ENCODE results near the gene DDX31.

Gene DDX31

GRCh38 chr9:132556714-132557113 is 113.1 kb downstream of the DDX31 start:
- H3K4me2 ChIP-seq (ENCODE audit: low read length) = no peak overlapping the region
- peaks cover 7% of the 10 kb centered on the region for H3K27me3 ChIP-seq (ENCODE audit: control insufficient read depth, low read length)
- H3K9me3 ChIP-seq (ENCODE audit: control insufficient read depth, insufficient read depth, low read length) = peaks cover 7% of the 10 kb centered on the region; the same call in 1 of the 2 replicates
- H3K27ac ChIP-seq (ENCODE audit: low read depth, low read length) = no peak overlapping the region
- peaks cover 14% of the 10 kb centered on the region for H3K4me1 ChIP-seq (ENCODE audit: control insufficient read depth, low read length)
- H3K9me2 ChIP-seq (replicated peaks; ENCODE audit: control insufficient read depth, low read length) = no peaks in the 10 kb centered on the region
- TF ChIP-seq, protein P1, sequence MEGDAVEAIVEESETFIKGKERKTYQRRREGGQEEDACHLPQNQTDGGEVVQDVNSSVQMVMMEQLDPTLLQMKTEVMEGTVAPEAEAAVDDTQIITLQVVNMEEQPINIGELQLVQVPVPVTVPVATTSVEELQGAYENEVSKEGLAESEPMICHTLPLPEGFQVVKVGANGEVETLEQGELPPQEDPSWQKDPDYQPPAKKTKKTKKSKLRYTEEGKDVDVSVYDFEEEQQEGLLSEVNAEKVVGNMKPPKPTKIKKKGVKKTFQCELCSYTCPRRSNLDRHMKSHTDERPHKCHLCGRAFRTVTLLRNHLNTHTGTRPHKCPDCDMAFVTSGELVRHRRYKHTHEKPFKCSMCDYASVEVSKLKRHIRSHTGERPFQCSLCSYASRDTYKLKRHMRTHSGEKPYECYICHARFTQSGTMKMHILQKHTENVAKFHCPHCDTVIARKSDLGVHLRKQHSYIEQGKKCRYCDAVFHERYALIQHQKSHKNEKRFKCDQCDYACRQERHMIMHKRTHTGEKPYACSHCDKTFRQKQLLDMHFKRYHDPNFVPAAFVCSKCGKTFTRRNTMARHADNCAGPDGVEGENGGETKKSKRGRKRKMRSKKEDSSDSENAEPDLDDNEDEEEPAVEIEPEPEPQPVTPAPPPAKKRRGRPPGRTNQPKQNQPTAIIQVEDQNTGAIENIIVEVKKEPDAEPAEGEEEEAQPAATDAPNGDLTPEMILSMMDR (IDR thresholded peaks at IDR 0.05; ENCODE audit: low read depth, low read length, poor library complexity, severe bottlenecking) = no peak
- no peak for TF ChIP-seq EZH2phosphoT487 (IDR thresholded peaks at IDR 0.05; ENCODE audit: borderline replicate concordance, low read length)
- H4K20me1 ChIP-seq (ENCODE audit: control insufficient read depth, insufficient read depth, low read depth, low read length) = no peaks in the 10 kb centered on the region
- no peaks in the 10 kb centered on the region for H3K36me3 ChIP-seq (ENCODE audit: control insufficient read depth, low read length)
- no peaks in the 10 kb centered on the region for H3F3A ChIP-seq (ENCODE audit: control insufficient read depth, insufficient read depth)
- H3K4me3 ChIP-seq (ENCODE audit: low read length) = no peak overlapping the region
- H3K79me2 ChIP-seq (ENCODE audit: control insufficient read depth, low read length) = no peaks in the 10 kb centered on the region

DNA sequence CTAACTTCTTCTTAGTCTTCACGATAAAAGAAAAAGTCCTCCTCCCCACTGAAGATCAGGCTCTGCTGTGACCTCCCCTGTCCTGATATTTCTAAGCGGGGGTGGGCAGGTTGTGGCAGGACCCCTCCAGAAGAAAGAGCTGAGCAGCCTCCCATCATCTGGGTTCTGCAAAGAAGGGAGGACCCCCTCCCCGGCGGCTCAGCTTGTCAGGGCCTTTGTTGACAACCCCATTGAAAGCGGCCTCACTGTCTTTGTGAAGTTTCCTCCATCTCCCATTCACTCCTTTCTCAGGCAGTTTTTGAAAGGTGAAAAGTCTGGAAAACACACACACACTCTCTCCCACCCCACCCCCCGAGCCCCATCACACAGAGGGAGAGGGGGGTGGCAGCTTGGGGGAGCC is 113.5 kb downstream of the DDX31 start:
- no peaks in the 10 kb centered on the region for H4K20me1 ChIP-seq (ENCODE audit: control insufficient read depth, insufficient read depth, low read depth, low read length)
- H3K4me3 ChIP-seq (ENCODE audit: low read length) = no peak overlapping the region
- peaks cover 7% of the 10 kb centered on the region for H3K27me3 ChIP-seq (ENCODE audit: control insufficient read depth, low read length)
- TF ChIP-seq, protein P1 (IDR thresholded peaks at IDR 0.05; ENCODE audit: low read depth, low read length, poor library complexity, severe bottlenecking) = no peak
- no peak for TF ChIP-seq EZH2phosphoT487 (IDR thresholded peaks at IDR 0.05; ENCODE audit: borderline replicate concordance, low read length)
- H3K9me2 ChIP-seq (replicated peaks; ENCODE audit: control insufficient read depth, low read length) = no peaks in the 10 kb centered on the region
- H3F3A ChIP-seq (ENCODE audit: control insufficient read depth, insufficient read depth) = no peaks in the 10 kb centered on the region
- H3K9me3 ChIP-seq (ENCODE audit: control insufficient read depth, insufficient read depth, low read length) = peaks cover 7% of the 10 kb centered on the region; the same call in 1 of the 2 replicates
- H3K36me3 ChIP-seq (ENCODE audit: control insufficient read depth, low read length) = no peaks in the 10 kb centered on the region
- no peak overlapping the region for H3K4me2 ChIP-seq (ENCODE audit: low read length)
- no peak overlapping the region for H3K27ac ChIP-seq (ENCODE audit: low read depth, low read length)
- H3K4me1 ChIP-seq (ENCODE audit: control insufficient read depth, low read length) = peaks cover 14% of the 10 kb centered on the region
- no peaks in the 10 kb centered on the region for H3K79me2 ChIP-seq (ENCODE audit: control insufficient read depth, low read length)

DNA sequence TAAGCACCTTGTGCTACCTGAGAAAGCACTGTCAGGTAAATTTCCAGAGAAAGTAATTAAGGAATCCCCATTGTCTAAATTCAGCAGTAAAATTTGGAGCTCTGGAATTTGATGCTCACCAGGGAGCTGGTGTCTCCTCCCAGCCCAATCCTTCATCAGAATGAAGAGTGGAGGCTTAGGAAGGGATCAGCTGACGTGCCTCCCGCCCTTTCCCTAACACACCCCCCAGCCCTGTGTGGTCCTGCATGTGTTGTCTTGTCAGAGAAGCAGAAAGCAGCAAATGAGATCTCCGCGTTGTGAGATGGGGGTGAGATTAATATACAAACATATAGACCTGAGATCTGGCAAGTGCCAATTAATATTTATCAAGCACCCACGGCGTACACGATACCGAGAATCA is 114.3 kb downstream of the DDX31 start:
- Histone ChIP-seq H4K20me1 (ENCODE audit: control insufficient read depth, insufficient read depth, low read depth, low read length) (no peaks in the 10 kb centered on the region), H3K9me3 (ENCODE audit: control insufficient read depth, insufficient read depth, low read length) (peaks cover 7% of the 10 kb centered on the region; the same call in 1 of the 2 replicates), H3K9me2 (replicated peaks; ENCODE audit: control insufficient read depth, low read length) (no peaks in the 10 kb centered on the region), H3K79me2 (ENCODE audit: control insufficient read depth, low read length) (no peaks in the 10 kb centered on the region), H3K27ac (ENCODE audit: low read depth, low read length) (no peak overlapping the region), H3K4me2 (ENCODE audit: low read length) (no peak overlapping the region), H3F3A (ENCODE audit: control insufficient read depth, insufficient read depth) (no peaks in the 10 kb centered on the region), H3K36me3 (ENCODE audit: control insufficient read depth, low read length) (no peaks in the 10 kb centered on the region), H3K4me1 (ENCODE audit: control insufficient read depth, low read length) (peaks cover 19% of the 10 kb centered on the region), H3K4me3 (ENCODE audit: low read length) (no peak overlapping the region), H3K27me3 (ENCODE audit: control insufficient read depth, low read length) (peaks cover 3% of the 10 kb centered on the region)
- TF ChIP-seq EZH2phosphoT487 (IDR thresholded peaks at IDR 0.05; ENCODE audit: borderline replicate concordance, low read length) = no peak
- TF ChIP-seq, protein P1 (IDR thresholded peaks at IDR 0.05; ENCODE audit: low read depth, low read length, poor library complexity, severe bottlenecking) = no peak

Data from DOHH2 (cell line).